Measurements from ENCODE around the gene TRAF3IP3.

Gene TRAF3IP3

GRCh38 chr1:209741889-209742288 is 14.0 kb upstream of the TRAF3IP3 start:
- Histone ChIP-seq H2AK5ac (ENCODE audit: low read length) (no peak overlapping the region), H3K27me3 (ENCODE audit: insufficient read depth, low read length) (no peaks in the 10 kb centered on the region), H4K8ac (ENCODE audit: low read depth, low read length) (no peak overlapping the region), H4K91ac (ENCODE audit: low read depth, low read length) (no peak overlapping the region), H3K4me2 (ENCODE audit: low read length) (no peak overlapping the region), H3K4ac (ENCODE audit: low read depth, low read length) (no peak overlapping the region), H3K27ac (ENCODE audit: low read depth, low read length) (no peak overlapping the region), H2AFZ (ENCODE audit: insufficient read depth, low read length, poor library complexity) (no peak overlapping the region), H3K23ac (ENCODE audit: low read length) (no peak overlapping the region), H4K12ac (ENCODE audit: low read depth, low read length) (no peak overlapping the region), H3K18ac (ENCODE audit: low read length) (no peak overlapping the region), H3K79me1 (ENCODE audit: low read length) (no peaks in the 10 kb centered on the region), H3K4me1 (ENCODE audit: control insufficient read depth in 1 of 2, insufficient read depth in 2 of 2, low read length in 2 of 2) (no peaks in the 10 kb centered on the region), H2BK12ac (ENCODE audit: low read length) (no peak overlapping the region), H3K36me3 (ENCODE audit: control insufficient read depth in 1 of 2, insufficient read depth in 2 of 2, low read length in 2 of 2) (no peaks in the 10 kb centered on the region), H2BK5ac (ENCODE audit: low read depth, low read length, poor library complexity) (no peak overlapping the region), H3K9me3 (ENCODE audit: insufficient read depth, low read depth, low read length) (peaks cover 3% of the 10 kb centered on the region), H3K79me2 (ENCODE audit: control insufficient read depth, insufficient read depth, low read length, poor library complexity) (no peaks in the 10 kb centered on the region), H3K9ac (ENCODE audit: low read length) (no peak overlapping the region), H3K14ac (ENCODE audit: low read length) (no peak overlapping the region), H2BK120ac (ENCODE audit: insufficient read depth, low read length, poor library complexity) (no peak overlapping the region), H3K4me3 (ENCODE audit: low read depth, low read length) (no peak overlapping the region)
- no peak for DNase-seq
- WGBS (ENCODE audit: extremely low coverage, insufficient coverage, insufficient read length): no CpG with 5 or more reads among the region's 2 CpGs

DNA sequence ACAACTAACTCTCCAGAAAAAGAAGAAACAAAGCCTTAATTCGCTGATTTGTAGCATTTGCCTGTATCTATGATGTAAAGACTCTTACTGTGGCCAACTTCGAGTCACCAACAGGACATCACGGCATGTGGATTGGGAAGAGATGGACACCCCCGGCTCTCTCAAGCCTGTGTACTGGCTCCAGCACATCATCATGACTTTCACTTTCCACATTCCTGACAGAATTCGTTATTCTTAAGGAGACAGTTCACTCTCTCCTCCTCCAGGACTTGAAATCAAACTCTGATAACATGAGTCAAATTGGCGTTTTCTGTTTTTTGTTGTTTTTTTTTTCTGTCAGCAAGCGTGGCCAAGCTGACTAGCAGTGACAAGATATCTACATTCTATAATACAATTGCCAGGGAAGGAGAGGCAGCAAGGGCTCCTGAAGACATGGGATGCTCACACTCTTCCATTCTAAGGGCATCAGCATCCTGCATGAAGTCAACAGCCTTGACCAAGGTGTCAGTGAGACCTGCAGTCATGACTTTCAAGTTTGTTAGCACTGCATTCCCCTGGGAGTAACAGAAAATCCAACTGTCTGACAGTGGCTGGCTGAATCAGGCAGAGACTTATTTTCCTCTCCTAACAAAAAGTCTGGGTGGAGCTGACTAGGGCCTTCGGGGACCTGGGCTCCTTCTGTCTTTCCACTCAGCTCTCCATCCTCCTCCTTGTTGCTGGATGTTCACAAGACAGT is 13.3 kb upstream of the TRAF3IP3 start:
- H3K27me3 ChIP-seq (ENCODE audit: insufficient read depth, low read length): no peaks in the 10 kb centered on the region
- no peak overlapping the region for H2BK120ac ChIP-seq (ENCODE audit: insufficient read depth, low read length, poor library complexity)
- H3K4me2 ChIP-seq (ENCODE audit: low read length): no peak overlapping the region
- no peaks in the 10 kb centered on the region for H3K79me2 ChIP-seq (ENCODE audit: control insufficient read depth, insufficient read depth, low read length, poor library complexity)
- H4K12ac ChIP-seq (ENCODE audit: low read depth, low read length): no peak overlapping the region
- H2BK5ac ChIP-seq (ENCODE audit: low read depth, low read length, poor library complexity): no peak overlapping the region
- no peak overlapping the region for H3K4ac ChIP-seq (ENCODE audit: low read depth, low read length)
- no peak overlapping the region for H3K4me3 ChIP-seq (ENCODE audit: low read depth, low read length)
- peaks cover 3% of the 10 kb centered on the region for H3K9me3 ChIP-seq (ENCODE audit: insufficient read depth, low read depth, low read length)
- H3K9ac ChIP-seq (ENCODE audit: low read length): no peak overlapping the region
- no peak overlapping the region for H2AK5ac ChIP-seq (ENCODE audit: low read length)
- H2BK12ac ChIP-seq (ENCODE audit: low read length): no peak overlapping the region
- no peak overlapping the region for H4K91ac ChIP-seq (ENCODE audit: low read depth, low read length)
- no peak overlapping the region for H3K18ac ChIP-seq (ENCODE audit: low read length)
- DNase-seq: no peak
- H3K27ac ChIP-seq (ENCODE audit: low read depth, low read length): no peak overlapping the region
- no peaks in the 10 kb centered on the region for H3K36me3 ChIP-seq (ENCODE audit: control insufficient read depth in 1 of 2, insufficient read depth in 2 of 2, low read length in 2 of 2)
- no peak overlapping the region for H3K14ac ChIP-seq (ENCODE audit: low read length)
- no peak overlapping the region for H2AFZ ChIP-seq (ENCODE audit: insufficient read depth, low read length, poor library complexity)
- H3K4me1 ChIP-seq (ENCODE audit: control insufficient read depth in 1 of 2, insufficient read depth in 2 of 2, low read length in 2 of 2): peaks cover 2 to 3% of the 10 kb centered on the region in 2 experiments
- WGBS (ENCODE audit: extremely low coverage, insufficient coverage, insufficient read length): no CpG with 5 or more reads among the region's 8 CpGs
- H4K8ac ChIP-seq (ENCODE audit: low read depth, low read length): no peak overlapping the region
- H3K79me1 ChIP-seq (ENCODE audit: low read length): peaks cover 2% of the 10 kb centered on the region
- no peak overlapping the region for H3K23ac ChIP-seq (ENCODE audit: low read length)

DNA sequence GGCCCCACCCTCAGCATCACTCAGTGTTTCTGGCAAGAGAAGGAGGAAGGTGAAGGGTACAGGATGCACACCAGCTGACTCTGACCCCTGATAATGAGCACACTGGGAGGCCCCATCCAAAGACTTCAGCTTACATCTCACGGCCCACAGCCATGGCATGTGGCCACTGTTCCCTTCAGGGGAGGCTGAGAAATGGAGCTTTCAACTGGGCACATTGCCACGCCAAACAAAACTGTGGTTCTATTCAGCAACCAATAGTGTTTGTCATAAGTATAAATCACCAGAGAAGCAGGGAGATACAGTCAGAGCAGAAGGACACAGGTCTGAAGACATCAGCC is 12.7 kb upstream of the TRAF3IP3 start:
- H2BK12ac ChIP-seq (ENCODE audit: low read length): no peak overlapping the region
- no peaks in the 10 kb centered on the region for H3K36me3 ChIP-seq (ENCODE audit: control insufficient read depth in 1 of 2, insufficient read depth in 2 of 2, low read length in 2 of 2)
- H3K14ac ChIP-seq (ENCODE audit: low read length): no peak overlapping the region
- no peak overlapping the region for H3K23ac ChIP-seq (ENCODE audit: low read length)
- H2BK5ac ChIP-seq (ENCODE audit: low read depth, low read length, poor library complexity): no peak overlapping the region
- H4K12ac ChIP-seq (ENCODE audit: low read depth, low read length): no peak overlapping the region
- no CpG with 5 or more reads among the region's 2 CpGs for WGBS (ENCODE audit: extremely low coverage, insufficient coverage, insufficient read length)
- no peaks in the 10 kb centered on the region for H3K27me3 ChIP-seq (ENCODE audit: insufficient read depth, low read length)
- no peak overlapping the region for H3K9ac ChIP-seq (ENCODE audit: low read length)
- H3K4ac ChIP-seq (ENCODE audit: low read depth, low read length): no peak overlapping the region
- no peak overlapping the region for H2AK5ac ChIP-seq (ENCODE audit: low read length)
- H2BK120ac ChIP-seq (ENCODE audit: insufficient read depth, low read length, poor library complexity): no peak overlapping the region
- H4K91ac ChIP-seq (ENCODE audit: low read depth, low read length): no peak overlapping the region
- peaks cover 3% of the 10 kb centered on the region for H3K9me3 ChIP-seq (ENCODE audit: insufficient read depth, low read depth, low read length)
- no peak overlapping the region for H3K18ac ChIP-seq (ENCODE audit: low read length)
- no peak overlapping the region for H3K4me3 ChIP-seq (ENCODE audit: low read depth, low read length)
- no peak overlapping the region for H4K8ac ChIP-seq (ENCODE audit: low read depth, low read length)
- DNase-seq: no peak
- H2AFZ ChIP-seq (ENCODE audit: insufficient read depth, low read length, poor library complexity): no peak overlapping the region
- H3K4me2 ChIP-seq (ENCODE audit: low read length): no peak overlapping the region
- H3K79me2 ChIP-seq (ENCODE audit: control insufficient read depth, insufficient read depth, low read length, poor library complexity): no peaks in the 10 kb centered on the region
- H3K79me1 ChIP-seq (ENCODE audit: low read length): peaks cover 3% of the 10 kb centered on the region
- H3K27ac ChIP-seq (ENCODE audit: low read depth, low read length): no peak overlapping the region
- H3K4me1 ChIP-seq (ENCODE audit: control insufficient read depth in 1 of 2, insufficient read depth in 2 of 2, low read length in 2 of 2): peaks cover 4 to 5% of the 10 kb centered on the region in 2 experiments

GRCh38 chr1:209746451-209747165 is 9.2 kb upstream of the TRAF3IP3 start:
- peaks cover 4% of the 10 kb centered on the region for H3K79me1 ChIP-seq (ENCODE audit: low read length)
- no peak overlapping the region for H2BK120ac ChIP-seq (ENCODE audit: insufficient read depth, low read length, poor library complexity)
- no peak overlapping the region for H2BK12ac ChIP-seq (ENCODE audit: low read length)
- H3K79me2 ChIP-seq (ENCODE audit: control insufficient read depth, insufficient read depth, low read length, poor library complexity): no peaks in the 10 kb centered on the region
- H3K4me3 ChIP-seq (ENCODE audit: low read depth, low read length): no peak overlapping the region
- no peak overlapping the region for H4K8ac ChIP-seq (ENCODE audit: low read depth, low read length)
- no peak overlapping the region for H3K4ac ChIP-seq (ENCODE audit: low read depth, low read length)
- H3K27ac ChIP-seq (ENCODE audit: low read depth, low read length): no peak overlapping the region
- no peak overlapping the region for H3K9ac ChIP-seq (ENCODE audit: low read length)
- H4K12ac ChIP-seq (ENCODE audit: low read depth, low read length): no peak overlapping the region
- H2BK5ac ChIP-seq (ENCODE audit: low read depth, low read length, poor library complexity): no peak overlapping the region
- peaks cover 3% of the 10 kb centered on the region for H3K9me3 ChIP-seq (ENCODE audit: insufficient read depth, low read depth, low read length)
- H3K4me2 ChIP-seq (ENCODE audit: low read length): no peak overlapping the region
- no peak overlapping the region for H3K18ac ChIP-seq (ENCODE audit: low read length)
- DNase-seq: no peak
- no peaks in the 10 kb centered on the region for H3K27me3 ChIP-seq (ENCODE audit: insufficient read depth, low read length)
- no peak overlapping the region for H3K23ac ChIP-seq (ENCODE audit: low read length)
- WGBS (ENCODE audit: extremely low coverage, insufficient coverage, insufficient read length): no CpG with 5 or more reads among the region's 4 CpGs
- H2AK5ac ChIP-seq (ENCODE audit: low read length): no peak overlapping the region
- no peak overlapping the region for H3K14ac ChIP-seq (ENCODE audit: low read length)
- no peaks in the 10 kb centered on the region for H3K36me3 ChIP-seq (ENCODE audit: control insufficient read depth in 1 of 2, insufficient read depth in 2 of 2, low read length in 2 of 2)
- peaks cover 5 to 7% of the 10 kb centered on the region in 2 experiments for H3K4me1 ChIP-seq (ENCODE audit: control insufficient read depth in 1 of 2, insufficient read depth in 2 of 2, low read length in 2 of 2)
- H2AFZ ChIP-seq (ENCODE audit: insufficient read depth, low read length, poor library complexity): no peak overlapping the region
- no peak overlapping the region for H4K91ac ChIP-seq (ENCODE audit: low read depth, low read length)
